Ovary (tissue), 3 donors: ENCODE data around the gene TRAF4.

ENCODE experiments used
- CTCF ChIP-seq, 3 donors: fragments of 450-650 bp in 2 of 3; fragments of 200-600 bp in 1 of 3; IDR thresholded peaks; one replicate each; pipeline versions ENCODE4 v1.5.1 to v1.8.0; 2016 to 2022; ENCODE audit warnings: antibody characterized with exemption in 3 of 3, mild to moderate bottlenecking in 1 of 3
- EP300 ChIP-seq: sonication (generic); formaldehyde crosslinking; IDR thresholded peaks from one replicate; pipeline ENCODE4 v1.6.1; 2017; ENCODE audit warnings: antibody characterized with exemption
- POLR2A ChIP-seq: fragments of 450-650 bp; IDR thresholded peaks from one replicate; pipeline ENCODE4 v1.6.1; 2017; ENCODE audit warnings: antibody characterized with exemption, mild to moderate bottlenecking, moderate library complexity
- donor health status: DM: no; HTN: no; CAD: no.

- no peak for TF ChIP-seq CTCF (IDR thresholded peaks at IDR 0.05)
- TF ChIP-seq POLR2A: no peak
- TF ChIP-seq EP300: no peak
Measured at GRCh38 chr17:28724500-28725165, 19.2 kb upstream of the TRAF4 start.
